A549 (cell line): ENCODE data around the gene APOL4.
"Not testable (repeated sequence)": the region's sequence is repeated elsewhere in the genome, so short reads cannot be mapped to it uniquely, and the experiment has no call there.

Source experiments
- CTCF ChIP-seq: fragments of >200 bp; sonication (Bioruptor Twin); formaldehyde crosslinking; IDR thresholded peaks from 3 replicates; pipeline ENCODE4 v1.5.1; 2016
- HMGXB4 ChIP-seq: fragments of 250-450 bp; sonication (Bioruptor Pico); IDR thresholded peaks from 2 replicates; pipeline ENCODE4 v1.5.0; 2021; ENCODE audit warnings: mild to moderate bottlenecking, moderate library complexity, borderline replicate concordance
- HOXA7 ChIP-seq: fragments of 250-450 bp; sonication (Bioruptor Pico); IDR thresholded peaks from 2 replicates; pipeline ENCODE4 v1.5.0; 2020; ENCODE audit warnings: mild to moderate bottlenecking, moderate library complexity
- JUN ChIP-seq, 2 experiments: fragments of >200 bp; sonication (Bioruptor Twin); formaldehyde crosslinking; IDR thresholded peaks; 2 replicates in 1 of 2; 3 replicates in 1 of 2; pipeline ENCODE4 v1.6.1; 2016 to 2017
- MYC ChIP-seq: IDR thresholded peaks from 2 replicates; pipeline ENCODE4 v1.6.1; 2012; ENCODE audit warnings: mild to moderate bottlenecking, inconsistent platforms, low read length, improper control_type of control experiment, borderline replicate concordance
- RNF2 ChIP-seq: fragments of 200-600 bp; sonication (generic); IDR thresholded peaks from 2 replicates; pipeline ENCODE4 v1.6.1; 2016; ENCODE audit warnings: low read depth, mild to moderate bottlenecking, antibody characterized with exemption, moderate library complexity, borderline replicate concordance

- not testable (repeated sequence) for TF ChIP-seq RNF2; CTCF; HMGXB4; JUN (IDR thresholded peaks at IDR 0.05); MYC; HOXA7
Observed at GRCh38 chr22:36201025-36201424, 584 bp downstream of the APOL4 start.
